MG63 (cell line): ENCODE measurements around the gene HID1. TPM values are rescaled to one million over a fixed set of nuclear protein-coding genes. Genes with fewer than 3 reads are reported as not detected.

Experiments
- DNase-seq: peaks from one replicate; pipeline ENCODE4 v3.0.0-alpha.2; 2020
- H3K27me3 ChIP-seq: fragments of 250-450 bp; sonication (Bioruptor Pico); 2 replicates; pipeline ENCODE4 v1.5.1; 2020; ENCODE audit warnings: mild to moderate bottlenecking, moderate library complexity
- H3K36me3 ChIP-seq: fragments of 250-450 bp; sonication (Bioruptor Pico); 2 replicates; pipeline ENCODE4 v1.5.1; 2020; ENCODE audit warnings: mild to moderate bottlenecking, moderate library complexity
- H3K4me3 ChIP-seq: fragments of 250-450 bp; sonication (Bioruptor Pico); 2 replicates; pipeline ENCODE4 v1.5.1; 2020; ENCODE audit warnings: mild to moderate bottlenecking, moderate library complexity
- H3K9me3 ChIP-seq: fragments of 250-450 bp; sonication (Bioruptor Pico); 2 replicates; pipeline ENCODE4 v1.5.1; 2020; ENCODE audit warnings: mild to moderate bottlenecking, moderate library complexity
- total RNA-seq: library from RNA; depleted of rRNA; stranded (reverse); fragments of >200 nt; shearing (Covaris generic); gene quantifications from 2 replicates; pipeline ENCODE4 v1.2.3, GENCODE V29; 2014; ENCODE audit warnings: low replicate concordance; rRNA removed

HID1 gene
- total RNA-seq, 1 experiment from 2014 or later = not detected

- H3K9me3 ChIP-seq = peaks cover 4% of the 10 kb centered on the region; the same call in 1 of the 2 replicates
- H3K36me3 ChIP-seq = no peaks in the 10 kb centered on the region
- peaks cover 4% of the 10 kb centered on the region; the same call in 1 of the 2 replicates for H3K27me3 ChIP-seq
- DNase-seq = no peak
- H3K4me3 ChIP-seq = no peak overlapping the region
Measured at GRCh38 chr17:74903671-74904070, 68.9 kb downstream of the HID1 start.

GRCh38 chr17:74903034-74903433 lies 69.5 kb downstream of the HID1 start:
- Histone ChIP-seq H3K36me3 (no peaks in the 10 kb centered on the region), H3K27me3 (peaks cover 4% of the 10 kb centered on the region; the same call in 1 of the 2 replicates), H3K4me3 (no peak overlapping the region), H3K9me3 (peaks cover 4% of the 10 kb centered on the region; the same call in 1 of the 2 replicates)
- DNase-seq = no peak

- peaks cover 3% of the 10 kb centered on the region; the same call in 1 of the 2 replicates for H3K9me3 ChIP-seq
- H3K4me3 ChIP-seq = no peak overlapping the region
- no peaks in the 10 kb centered on the region for H3K36me3 ChIP-seq
- peaks cover 4% of the 10 kb centered on the region for H3K27me3 ChIP-seq
- no peak for DNase-seq
Measured at GRCh38 chr17:74901353-74902135, 71.0 kb downstream of the HID1 start.

Other genes starting within 250 kb of the HID1 start
- gene RAB37, start 235.5 kb downstream of the HID1 start, total RNA-seq = not detected in 2 replicates
- 110 and 150 TPM in 2 replicates for gene NHERF1, start 224.1 kb downstream of the HID1 start, total RNA-seq
- gene NAT9, start 196.4 kb downstream of the HID1 start, total RNA-seq = 46.8 and 51.6 TPM in 2 replicates
- not detected in 2 replicates for gene GRIN2C, start 112.9 kb downstream of the HID1 start, total RNA-seq
- 8.4 and 15.6 TPM in 2 replicates for gene FDXR, start 99.8 kb downstream of the HID1 start, total RNA-seq
- gene FADS6, start 79.1 kb downstream of the HID1 start, total RNA-seq = not detected in 2 replicates
- gene USH1G, start 49.5 kb downstream of the HID1 start, total RNA-seq = not detected in 2 replicates
- gene OTOP2, start 48.5 kb downstream of the HID1 start, total RNA-seq = not detected in 2 replicates
- not detected in 2 replicates for gene OTOP3, start 36.9 kb downstream of the HID1 start, total RNA-seq
- gene CDR2L, start 14.9 kb upstream of the HID1 start, total RNA-seq = 2.2 and 4.2 TPM in 2 replicates
- gene MRPL58, start 39.9 kb upstream of the HID1 start, total RNA-seq = 94.3 and 148 TPM in 2 replicates
- 296 and 323 TPM in 2 replicates for gene ATP5PD, start 74.2 kb upstream of the HID1 start, total RNA-seq
- 15.6 and 17.0 TPM in 2 replicates for gene KCTD2, start 74.5 kb upstream of the HID1 start, total RNA-seq
- 0.12 and 0.33 TPM in 2 replicates for gene SLC16A5, start 115.2 kb upstream of the HID1 start, total RNA-seq
- gene ARMC7, start 137.2 kb upstream of the HID1 start, total RNA-seq = 12.0 and 15.1 TPM in 2 replicates
- 29.1 and 92.2 TPM in 2 replicates for gene NT5C, start 159.0 kb upstream of the HID1 start, total RNA-seq
- 117 and 285 TPM in 2 replicates for gene JPT1, start 181.8 kb upstream of the HID1 start, total RNA-seq
- 145 and 181 TPM in 2 replicates for gene SUMO2, start 210.2 kb upstream of the HID1 start, total RNA-seq
- 75.0 and 100 TPM in 2 replicates for gene NUP85, start 232.9 kb upstream of the HID1 start, total RNA-seq